Measurements from ENCODE around the gene SYNE4.

SYNE4 gene

DNA sequence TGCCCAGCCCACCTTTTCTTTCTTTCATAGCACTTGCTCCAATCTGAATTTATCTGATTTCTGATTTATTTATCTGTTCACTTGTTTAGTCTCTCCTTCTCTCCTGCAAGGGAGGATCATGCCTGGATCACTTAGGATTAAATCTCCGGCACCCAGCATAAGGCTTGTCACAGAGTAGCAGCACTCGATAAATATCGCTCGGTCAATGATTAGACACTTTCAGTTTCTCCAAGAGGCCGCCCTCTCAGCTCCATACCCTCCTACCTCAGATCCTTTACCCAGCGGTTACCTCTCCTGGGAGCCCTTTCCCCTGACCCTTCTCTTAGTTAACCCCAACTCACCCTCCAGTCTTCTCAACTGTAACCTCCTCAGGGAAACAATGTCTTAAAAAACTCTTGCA is 22.7 kb upstream of the SYNE4 start:
- no peak overlapping the region for H3K4me3 ChIP-seq (ENCODE audit: low read depth, low read length)
- no peak for DNase-seq (ENCODE audit: low read depth)

DNA sequence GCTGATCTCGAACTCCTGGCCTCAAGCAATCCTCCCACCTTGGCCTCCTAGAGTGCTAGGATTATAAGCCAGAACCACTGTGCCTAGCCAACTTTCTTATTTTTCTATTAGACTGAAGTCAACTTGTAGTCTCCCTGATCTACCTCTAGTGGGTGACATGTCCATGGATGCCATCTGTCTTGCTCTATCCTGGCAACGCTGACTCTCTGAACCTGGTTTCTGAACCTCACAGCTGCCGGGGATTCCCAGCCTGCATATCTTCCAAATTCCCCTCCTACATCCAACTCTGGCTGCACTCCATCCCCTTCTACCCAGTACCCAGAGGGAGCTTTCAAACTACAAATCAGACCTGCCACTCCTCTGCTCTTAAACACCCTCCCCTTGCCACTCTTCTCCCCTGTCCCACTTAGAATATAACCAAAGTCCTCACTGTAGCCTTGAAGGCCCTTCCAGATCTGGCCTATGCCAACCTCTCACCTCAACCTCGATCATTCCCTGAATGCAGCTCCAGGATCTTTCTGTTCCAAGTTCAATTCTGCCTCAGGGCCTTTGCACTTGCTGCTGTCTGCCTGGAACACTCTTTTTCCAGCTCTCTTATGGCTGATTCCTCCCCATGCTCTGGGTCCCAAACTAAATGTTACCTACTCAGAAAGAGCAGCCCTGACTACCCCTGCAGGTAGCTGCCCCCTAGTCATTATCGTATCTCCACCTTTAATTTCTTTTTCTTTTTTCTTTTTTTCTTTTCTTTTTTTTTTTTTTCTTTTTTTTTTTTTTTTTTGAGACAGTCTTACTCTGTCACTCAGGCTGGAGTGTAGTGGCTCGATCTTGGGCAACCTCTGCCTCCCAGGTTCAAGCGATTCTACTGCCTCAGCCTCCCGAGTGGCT is 21.9 kb upstream of the SYNE4 start:
- no peak overlapping the region for H3K4me3 ChIP-seq (ENCODE audit: low read depth, low read length)
- peak; percentile 47 for DNase-seq (ENCODE audit: low read depth)
- peak; percentile 18 for TF ChIP-seq CTCF (conservative IDR thresholded peaks at IDR 0.05; ENCODE audit: low read depth, low read length)

More for the DNA sequence above, 22.7 kb upstream of the SYNE4 start:
- TF ChIP-seq CTCF (conservative IDR thresholded peaks at IDR 0.05; ENCODE audit: low read depth, low read length), result no peak

- DNase-seq (ENCODE audit: low read depth), result no peak
- H3K4me3 ChIP-seq (ENCODE audit: low read depth, low read length), result no peak overlapping the region
- TF ChIP-seq CTCF (conservative IDR thresholded peaks at IDR 0.05; ENCODE audit: low read depth, low read length), result no peak
Observed at GRCh38 chr19:36028313-36029041, 19.9 kb upstream of the SYNE4 start.

DNA sequence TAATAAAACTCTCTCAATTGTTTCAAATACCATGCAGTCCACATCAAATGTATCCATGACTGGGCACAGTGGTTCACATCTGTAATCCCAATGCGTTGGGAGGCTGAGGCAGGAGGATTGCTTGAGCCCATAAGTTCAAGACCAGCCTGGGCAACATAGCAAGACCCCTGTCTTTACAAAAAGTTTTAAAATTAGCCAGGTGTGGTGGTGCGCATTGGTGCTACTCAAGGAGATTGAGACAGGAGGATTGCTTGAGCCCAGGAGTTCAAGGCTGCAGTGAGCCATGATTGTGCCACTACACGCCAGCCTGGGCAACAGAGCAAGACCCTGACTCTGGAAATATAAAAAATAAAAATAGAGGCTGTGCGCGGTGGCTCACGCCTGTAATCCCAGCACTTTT is 19.1 kb upstream of the SYNE4 start:
- H3K4me3 ChIP-seq (ENCODE audit: low read depth, low read length), result no peak overlapping the region
- TF ChIP-seq CTCF (conservative IDR thresholded peaks at IDR 0.05; ENCODE audit: low read depth, low read length), result no peak

DNA sequence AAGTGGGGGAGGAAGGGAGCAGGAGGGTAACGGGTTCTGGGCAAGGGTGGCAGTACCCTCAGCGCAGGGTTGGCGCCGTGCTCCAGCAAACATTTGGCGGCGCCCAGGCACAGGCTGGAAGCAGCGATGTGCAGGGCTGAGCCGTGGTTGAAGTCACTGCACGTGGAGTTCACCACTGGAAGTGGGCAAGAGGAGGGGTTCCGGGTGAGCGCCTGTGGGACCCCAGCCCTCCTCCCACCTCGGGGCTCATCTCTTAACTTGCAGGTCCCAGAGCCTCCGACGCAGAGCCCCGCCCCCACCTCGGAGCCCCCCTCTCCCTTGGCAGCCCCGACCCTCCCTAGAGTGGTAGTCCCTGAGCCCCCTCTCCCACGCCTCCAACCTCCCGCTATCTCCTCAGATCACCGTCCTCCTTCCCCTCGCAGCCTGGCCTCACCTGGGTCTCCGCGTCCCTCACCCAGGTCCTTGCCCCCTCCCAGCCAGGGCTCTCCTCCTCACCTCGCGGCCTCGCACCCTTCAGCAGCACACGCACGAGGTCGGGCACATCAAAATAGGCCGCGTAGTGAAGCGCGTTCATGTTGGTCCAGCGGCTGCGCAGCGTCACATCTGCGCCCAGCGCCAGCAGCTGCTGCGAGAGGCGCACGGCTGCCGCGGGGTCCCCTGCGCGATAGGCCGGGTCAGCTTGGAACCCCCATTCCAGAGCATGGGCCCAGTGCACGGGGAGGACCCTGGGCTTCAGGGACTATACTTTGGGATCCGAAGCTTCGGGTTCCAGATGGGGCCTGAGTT is 17.7 kb upstream of the SYNE4 start:
- H3K4me3 ChIP-seq (ENCODE audit: low read depth, low read length), result no peak overlapping the region
- TF ChIP-seq CTCF (conservative IDR thresholded peaks at IDR 0.05; ENCODE audit: low read depth, low read length), result no peak

More for the DNA sequence above, 19.1 kb upstream of the SYNE4 start:
- no peak for DNase-seq (ENCODE audit: low read depth)

GRCh38 chr19:36025541-36025940 is 16.9 kb upstream of the SYNE4 start:
- no peak overlapping the region for H3K4me3 ChIP-seq (ENCODE audit: low read depth, low read length)
- no peak for TF ChIP-seq CTCF (conservative IDR thresholded peaks at IDR 0.05; ENCODE audit: low read depth, low read length)
- DNase-seq (ENCODE audit: low read depth), result no peak

More for the DNA sequence above, 17.7 kb upstream of the SYNE4 start:
- no peak for DNase-seq (ENCODE audit: low read depth)

Data from choroid plexus epithelial cell (primary cell).